GM12892 (cell line): Measurements from ENCODE around the gene SIM2.

ENCODE experiments used
- POLR2A ChIP-seq: IDR thresholded peaks from 2 replicates; pipeline ENCODE4 v1.6.1; 2011; ENCODE audit warnings: low read depth, low read length, control low read depth
- POLR2AphosphoS5 ChIP-seq: IDR thresholded peaks from 2 replicates; pipeline ENCODE4 v1.6.1; 2011; ENCODE audit warnings: low read depth, low read length, control low read depth
- TAF1 ChIP-seq: IDR thresholded peaks from 2 replicates; pipeline ENCODE4 v1.6.1; 2011; ENCODE audit warnings: low read depth, mild to moderate bottlenecking, control low read depth, low read length, borderline replicate concordance

GRCh38 chr21:36728371-36729111, 29.6 kb downstream of the SIM2 start:
- TF ChIP-seq POLR2A (no peak), POLR2AphosphoS5 (no peak), TAF1 (no peak)
